ENCODE measurements around the gene NKX2-3. TPM values are rescaled to one million over a fixed set of nuclear protein-coding genes. Genes with fewer than 3 reads are reported as not detected.

NKX2-3 gene
- total RNA-seq, 4 donors from 2014 or later = 0.54 TPM; not detected in 3

DNA sequence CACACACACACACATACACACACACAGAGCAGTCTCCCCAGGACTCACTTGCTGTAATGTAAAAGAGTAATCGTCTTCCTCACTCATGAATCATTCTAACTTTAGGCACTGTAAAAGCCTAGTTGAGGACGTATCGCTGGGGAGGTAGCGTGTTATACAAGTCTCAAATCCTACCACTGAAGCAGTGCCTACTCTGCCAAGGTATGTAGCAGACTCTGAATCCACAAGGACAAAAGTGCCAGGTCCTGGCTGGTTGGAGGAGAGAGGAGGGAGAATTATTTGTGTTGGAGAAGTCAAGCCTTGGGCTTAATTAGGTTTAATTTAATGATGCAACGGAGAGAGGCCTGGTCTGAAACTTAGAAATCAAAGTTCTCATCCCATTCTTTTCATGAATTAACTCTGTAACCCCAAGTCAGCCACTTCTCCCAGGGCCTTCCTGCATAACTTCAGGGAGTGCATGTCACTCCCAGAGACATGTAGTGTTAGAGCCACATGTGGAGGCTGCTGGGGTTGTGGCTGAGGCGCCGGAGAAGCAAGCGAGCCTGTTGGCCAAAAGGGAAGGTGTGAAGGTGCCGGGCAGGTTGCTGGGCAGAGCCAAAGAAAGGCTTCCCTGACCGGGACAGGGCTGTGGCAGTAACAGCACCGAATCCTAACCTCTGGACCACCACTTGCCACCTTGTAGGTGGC lies 36.7 kb downstream of the NKX2-3 start:
- Histone ChIP-seq H3K36me3 (no peaks in the 10 kb centered on the region), H3K4me3 (no peak overlapping the region), H3K9me3 (no peaks in the 10 kb centered on the region), H3K27me3 (peaks cover 75% of the 10 kb centered on the region), H3K27ac (no peak overlapping the region), H3K4me1 (no peaks in the 10 kb centered on the region)
- 37 to 50% methylated on average over 5 to 8 of the region's 11 CpGs for WGBS, 2 donors (ENCODE audit: low coverage in 1 of 2)
- ATAC-seq = no peak
- TF ChIP-seq POLR2A (IDR thresholded peaks at IDR 0.05) = no peak

DNA sequence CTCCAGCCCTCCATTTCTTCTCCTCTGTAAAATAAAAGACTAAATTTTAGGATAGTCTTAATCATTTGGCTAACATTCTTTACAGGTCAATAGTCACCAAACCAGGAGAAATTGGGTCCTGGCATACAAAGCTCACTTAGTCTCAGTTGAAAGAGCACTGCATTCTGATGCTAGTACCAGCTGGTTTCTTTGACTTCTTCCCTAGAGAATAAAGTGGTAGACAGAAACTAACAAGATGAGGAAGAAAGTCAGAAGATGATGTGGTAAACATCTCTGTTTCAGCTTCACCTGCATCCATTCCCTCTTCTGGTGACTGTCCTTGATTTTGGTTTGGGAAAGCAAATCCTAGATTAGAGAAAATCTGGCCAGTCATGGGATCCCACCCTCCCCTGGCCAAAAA lies 37.2 kb downstream of the NKX2-3 start:
- Histone ChIP-seq H3K4me1 (no peaks in the 10 kb centered on the region), H3K36me3 (no peaks in the 10 kb centered on the region), H3K27me3 (peaks cover 69% of the 10 kb centered on the region), H3K27ac (no peak overlapping the region), H3K4me3 (no peak overlapping the region), H3K9me3 (no peaks in the 10 kb centered on the region)
- TF ChIP-seq POLR2A (IDR thresholded peaks at IDR 0.05) = no peak
- no peak for TF ChIP-seq POLR2AphosphoS5 (IDR thresholded peaks at IDR 0.05)
- TF ChIP-seq, protein P1, sequence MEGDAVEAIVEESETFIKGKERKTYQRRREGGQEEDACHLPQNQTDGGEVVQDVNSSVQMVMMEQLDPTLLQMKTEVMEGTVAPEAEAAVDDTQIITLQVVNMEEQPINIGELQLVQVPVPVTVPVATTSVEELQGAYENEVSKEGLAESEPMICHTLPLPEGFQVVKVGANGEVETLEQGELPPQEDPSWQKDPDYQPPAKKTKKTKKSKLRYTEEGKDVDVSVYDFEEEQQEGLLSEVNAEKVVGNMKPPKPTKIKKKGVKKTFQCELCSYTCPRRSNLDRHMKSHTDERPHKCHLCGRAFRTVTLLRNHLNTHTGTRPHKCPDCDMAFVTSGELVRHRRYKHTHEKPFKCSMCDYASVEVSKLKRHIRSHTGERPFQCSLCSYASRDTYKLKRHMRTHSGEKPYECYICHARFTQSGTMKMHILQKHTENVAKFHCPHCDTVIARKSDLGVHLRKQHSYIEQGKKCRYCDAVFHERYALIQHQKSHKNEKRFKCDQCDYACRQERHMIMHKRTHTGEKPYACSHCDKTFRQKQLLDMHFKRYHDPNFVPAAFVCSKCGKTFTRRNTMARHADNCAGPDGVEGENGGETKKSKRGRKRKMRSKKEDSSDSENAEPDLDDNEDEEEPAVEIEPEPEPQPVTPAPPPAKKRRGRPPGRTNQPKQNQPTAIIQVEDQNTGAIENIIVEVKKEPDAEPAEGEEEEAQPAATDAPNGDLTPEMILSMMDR (IDR thresholded peaks at IDR 0.05) = no peak
- TF ChIP-seq EP300 (IDR thresholded peaks at IDR 0.05) = no peak
- no peak for ATAC-seq

- WGBS, 2 donors (ENCODE audit: low coverage in 1 of 2) = 25 to 56% methylated on average over 1 of the region's 1 CpG
- Histone ChIP-seq H3K27ac (no peak overlapping the region), H3K9me3 (no peaks in the 10 kb centered on the region), H3K4me1 (no peaks in the 10 kb centered on the region), H3K27me3 (peaks cover 55% of the 10 kb centered on the region), H3K36me3 (no peaks in the 10 kb centered on the region), H3K4me3 (no peak overlapping the region)
- TF ChIP-seq, protein P1 (IDR thresholded peaks at IDR 0.05) = no peak
- TF ChIP-seq EP300 (IDR thresholded peaks at IDR 0.05) (no peak), POLR2A (IDR thresholded peaks at IDR 0.05) (no peak), POLR2AphosphoS5 (IDR thresholded peaks at IDR 0.05) (no peak)
- ATAC-seq = no peak
Observed at GRCh38 chr10:99571816-99572215, 39.1 kb downstream of the NKX2-3 start.

DNA sequence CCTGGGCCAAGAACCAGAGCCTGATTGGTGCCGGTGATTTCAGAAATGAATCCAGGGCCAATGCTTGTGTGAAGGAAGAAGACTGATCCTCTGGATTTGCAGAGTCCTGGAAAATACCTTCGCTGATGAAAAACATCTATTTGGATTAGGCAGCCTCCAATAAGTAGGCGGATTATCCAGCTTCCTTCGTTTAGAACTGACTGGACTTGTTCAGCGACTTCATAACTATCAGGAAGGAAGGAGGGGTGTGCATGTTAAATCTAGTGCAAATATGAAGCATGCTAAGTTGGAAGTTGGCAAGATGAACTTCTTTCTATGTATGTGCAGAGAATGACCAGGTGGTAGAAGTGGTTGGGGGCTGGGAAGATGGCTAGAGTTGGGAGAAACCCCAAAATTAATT lies 41.0 kb downstream of the NKX2-3 start:
- no peak overlapping the region for H3K4me3 ChIP-seq
- TF ChIP-seq POLR2A (IDR thresholded peaks at IDR 0.05) (no peak), POLR2AphosphoS5 (IDR thresholded peaks at IDR 0.05) (no peak), EP300 (IDR thresholded peaks at IDR 0.05) (no peak)
- TF ChIP-seq, protein P1 (IDR thresholded peaks at IDR 0.05) = no peak
- WGBS, 2 donors (ENCODE audit: low coverage in 1 of 2) = 59 to 87% methylated on average over 4 to 5 of the region's 5 CpGs
- no peaks in the 10 kb centered on the region for H3K36me3 ChIP-seq
- no peaks in the 10 kb centered on the region for H3K4me1 ChIP-seq
- no peak overlapping the region for H3K27ac ChIP-seq
- no peak for ATAC-seq
- peaks cover 47% of the 10 kb centered on the region for H3K27me3 ChIP-seq
- no peaks in the 10 kb centered on the region for H3K9me3 ChIP-seq

DNA sequence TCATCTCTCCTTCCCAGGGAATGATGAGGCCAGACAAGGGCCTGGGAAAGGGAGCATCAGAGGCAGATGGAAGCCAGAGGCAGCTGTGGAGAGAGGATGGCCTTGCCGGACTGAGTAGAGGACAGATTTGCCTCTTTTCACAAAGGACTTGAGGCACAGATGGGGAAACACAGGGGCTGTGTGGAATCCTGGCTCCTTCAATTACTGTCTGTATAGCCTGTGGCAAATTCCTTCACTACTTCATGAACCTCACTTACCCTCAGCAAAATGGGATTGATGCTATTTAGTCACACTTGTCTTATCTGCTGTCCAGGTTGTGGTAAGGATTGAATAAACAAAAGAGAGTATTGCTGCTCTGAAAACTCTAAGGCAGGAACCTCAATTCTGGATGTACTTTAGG lies 47.2 kb downstream of the NKX2-3 start:
- Histone ChIP-seq H3K4me3 (no peak overlapping the region), H3K36me3 (no peaks in the 10 kb centered on the region), H3K27me3 (peaks cover 57% of the 10 kb centered on the region), H3K4me1 (no peaks in the 10 kb centered on the region), H3K27ac (no peak overlapping the region), H3K9me3 (no peaks in the 10 kb centered on the region)
- no CpG with 5 or more reads among the region's 1 CpG for WGBS, 2 donors (ENCODE audit: low coverage in 1 of 2)
- no peak for ATAC-seq
- TF ChIP-seq POLR2A (IDR thresholded peaks at IDR 0.05) (no peak), POLR2AphosphoS5 (IDR thresholded peaks at IDR 0.05) (no peak)

GRCh38 chr10:99582255-99582770 lies 49.6 kb downstream of the NKX2-3 start:
- WGBS, 2 donors (ENCODE audit: low coverage in 1 of 2) = 31 to 50% methylated on average over 4 to 5 of the region's 6 CpGs
- Histone ChIP-seq H3K36me3 (no peaks in the 10 kb centered on the region), H3K9me3 (no peaks in the 10 kb centered on the region), H3K4me3 (no peak overlapping the region), H3K4me1 (no peaks in the 10 kb centered on the region), H3K27me3 (peaks cover 59% of the 10 kb centered on the region), H3K27ac (no peak overlapping the region)
- ATAC-seq = no peak
- TF ChIP-seq POLR2AphosphoS5 (IDR thresholded peaks at IDR 0.05) (no peak), EP300 (IDR thresholded peaks at IDR 0.05) (no peak), POLR2A (IDR thresholded peaks at IDR 0.05) (no peak)
- TF ChIP-seq, protein P1 (IDR thresholded peaks at IDR 0.05) = no peak
